HAP-1 (cell line): ENCODE measurements around the gene CEP68.

ENCODE experiments used
- DNase-seq, 2 experiments: peaks; one replicate each; pipeline ENCODE4 v3.0.0-alpha.2; 2016 to 2020; ENCODE audit warnings: low spot score in 2 of 2
- H3K27me3 ChIP-seq: fragments of 250-450 bp; sonication (Bioruptor Pico); 2 replicates; pipeline ENCODE4 v1.5.1; 2020; ENCODE audit warnings: low read depth, mild to moderate bottlenecking, moderate library complexity
- H3K36me3 ChIP-seq: fragments of 250-450 bp; sonication (Bioruptor Pico); replicated peaks from 2 replicates; pipeline ENCODE4 v1.5.1; 2020; ENCODE audit warnings: mild to moderate bottlenecking
- H3K4me1 ChIP-seq: fragments of 250-450 bp; sonication (Bioruptor Pico); 2 replicates; pipeline ENCODE4 v1.5.1; 2020; ENCODE audit warnings: mild to moderate bottlenecking
- H3K4me3 ChIP-seq: fragments of 250-450 bp; sonication (Bioruptor Pico); 2 replicates; pipeline ENCODE4 v1.5.1; 2020; ENCODE audit warnings: mild to moderate bottlenecking, moderate library complexity
- H3K9me3 ChIP-seq: fragments of 250-450 bp; sonication (Bioruptor Pico); 2 replicates; pipeline ENCODE4 v1.5.1; 2020; ENCODE audit warnings: mild to moderate bottlenecking, moderate library complexity
- in situ Hi-C: fragments of 300-500 bp; cut with MboI; formaldehyde crosslinking; loops from 3 replicates; pipeline ENCODE4 v1.14.3; 2020; ENCODE audit warnings: low sequenced_read_pairs, inconsistent platforms, mixed read lengths

The CEP68 gene

GRCh38 chr2:65037178-65037577 is 19.0 kb upstream of the CEP68 start:
- H3K4me3 ChIP-seq, result no peak overlapping the region
- H3K36me3 ChIP-seq, result no peaks in the 10 kb centered on the region
- H3K9me3 ChIP-seq, result no peaks in the 10 kb centered on the region
- peaks cover 4% of the 10 kb centered on the region for H3K4me1 ChIP-seq
- DNase-seq, result no peak
- in situ Hi-C loops, result loop anchor here (5.0 to 25.0 kb wide), 2 partner anchors 120 to 450 kb away; no protein-coding TSS in a partner anchor
- no peaks in the 10 kb centered on the region for H3K27me3 ChIP-seq

- in situ Hi-C loops, result loop anchor here (5.0 to 25.0 kb wide), 2 partner anchors 122 to 452 kb away; no protein-coding TSS in a partner anchor
- no peaks in the 10 kb centered on the region for H3K9me3 ChIP-seq
- no peaks in the 10 kb centered on the region for H3K4me1 ChIP-seq
- no peaks in the 10 kb centered on the region for H3K36me3 ChIP-seq
- DNase-seq, result no peak
- no peaks in the 10 kb centered on the region for H3K27me3 ChIP-seq
- H3K4me3 ChIP-seq, result no peak overlapping the region
Measured at GRCh38 chr2:65039640-65040039, 16.6 kb upstream of the CEP68 start.

GRCh38 chr2:65040400-65041261 is 15.6 kb upstream of the CEP68 start:
- peak; percentile 78 to 86 for DNase-seq
- no peaks in the 10 kb centered on the region for H3K4me1 ChIP-seq
- H3K9me3 ChIP-seq, result no peaks in the 10 kb centered on the region
- no peaks in the 10 kb centered on the region for H3K27me3 ChIP-seq
- H3K36me3 ChIP-seq, result no peaks in the 10 kb centered on the region
- in situ Hi-C loops, result loop anchor here (25.0 kb wide), 1 partner anchor 453 kb away; no protein-coding TSS in a partner anchor
- H3K4me3 ChIP-seq, result no peak overlapping the region

GRCh38 chr2:65043001-65043400 is 13.2 kb upstream of the CEP68 start:
- in situ Hi-C loops, result loop anchor here (25.0 kb wide), 1 partner anchor 456 kb away; no protein-coding TSS in a partner anchor
- H3K4me3 ChIP-seq, result no peak overlapping the region
- H3K4me1 ChIP-seq, result no peaks in the 10 kb centered on the region
- H3K36me3 ChIP-seq, result no peaks in the 10 kb centered on the region
- no peaks in the 10 kb centered on the region for H3K27me3 ChIP-seq
- DNase-seq, result no peak
- H3K9me3 ChIP-seq, result no peaks in the 10 kb centered on the region

GRCh38 chr2:65044097-65044735 is 12.0 kb upstream of the CEP68 start:
- Histone ChIP-seq H3K4me3 (no peak overlapping the region), H3K9me3 (no peaks in the 10 kb centered on the region), H3K27me3 (no peaks in the 10 kb centered on the region), H3K4me1 (no peaks in the 10 kb centered on the region), H3K36me3 (no peaks in the 10 kb centered on the region)
- DNase-seq, result no peak
- in situ Hi-C loops, result loop anchor here (25.0 kb wide), 1 partner anchor 457 kb away; no protein-coding TSS in a partner anchor

- Histone ChIP-seq H3K4me3 (no peak overlapping the region), H3K9me3 (no peaks in the 10 kb centered on the region), H3K36me3 (no peaks in the 10 kb centered on the region), H3K27me3 (no peaks in the 10 kb centered on the region), H3K4me1 (no peaks in the 10 kb centered on the region)
- in situ Hi-C loops, result loop anchor here (25.0 kb wide), 1 partner anchor 458 kb away; no protein-coding TSS in a partner anchor
- no peak for DNase-seq
Measured at GRCh38 chr2:65045651-65046050, 10.6 kb upstream of the CEP68 start.

GRCh38 chr2:65046633-65047407 is 9.4 kb upstream of the CEP68 start:
- Histone ChIP-seq H3K9me3 (no peaks in the 10 kb centered on the region), H3K4me3 (no peak overlapping the region), H3K27me3 (no peaks in the 10 kb centered on the region), H3K4me1 (no peaks in the 10 kb centered on the region), H3K36me3 (no peaks in the 10 kb centered on the region)
- DNase-seq, result no peak
- in situ Hi-C loops, result loop anchor here (25.0 kb wide), 1 partner anchor 460 kb away; no protein-coding TSS in a partner anchor

GRCh38 chr2:65049010-65049639 is 7.1 kb upstream of the CEP68 start:
- H3K4me1 ChIP-seq, result no peaks in the 10 kb centered on the region
- no peaks in the 10 kb centered on the region for H3K27me3 ChIP-seq
- no peaks in the 10 kb centered on the region for H3K36me3 ChIP-seq
- in situ Hi-C loops, result loop anchor here (25.0 kb wide), 1 partner anchor 462 kb away; no protein-coding TSS in a partner anchor
- H3K9me3 ChIP-seq, result no peaks in the 10 kb centered on the region
- H3K4me3 ChIP-seq, result no peak overlapping the region
- DNase-seq, result no peak

GRCh38 chr2:65050931-65051330 is 5.3 kb upstream of the CEP68 start:
- H3K4me1 ChIP-seq, result no peaks in the 10 kb centered on the region
- no peaks in the 10 kb centered on the region for H3K9me3 ChIP-seq
- H3K4me3 ChIP-seq, result no peak overlapping the region
- no peak for DNase-seq
- in situ Hi-C loops, result loop anchor here (10.0 kb wide), 1 partner anchor 514 kb away; no protein-coding TSS in a partner anchor
- H3K36me3 ChIP-seq, result no peaks in the 10 kb centered on the region
- no peaks in the 10 kb centered on the region for H3K27me3 ChIP-seq

GRCh38 chr2:65053199-65053598 is 3.0 kb upstream of the CEP68 start:
- no peak for DNase-seq
- no peaks in the 10 kb centered on the region for H3K4me1 ChIP-seq
- H3K27me3 ChIP-seq, result no peaks in the 10 kb centered on the region
- in situ Hi-C loops, result loop anchor here (10.0 kb wide), 1 partner anchor 512 kb away; no protein-coding TSS in a partner anchor
- no peaks in the 10 kb centered on the region for H3K36me3 ChIP-seq
- no peak overlapping the region for H3K4me3 ChIP-seq
- no peaks in the 10 kb centered on the region for H3K9me3 ChIP-seq

GRCh38 chr2:65054749-65055421 is 1.3 kb upstream of the CEP68 start:
- Histone ChIP-seq H3K27me3 (no peaks in the 10 kb centered on the region), H3K4me3 (no peak overlapping the region; the same call in 1 of the 2 replicates), H3K4me1 (peaks cover 8% of the 10 kb centered on the region), H3K9me3 (no peaks in the 10 kb centered on the region), H3K36me3 (no peaks in the 10 kb centered on the region)
- in situ Hi-C loops, result loop anchor here (10.0 kb wide), 1 partner anchor 510 kb away; no protein-coding TSS in a partner anchor
- DNase-seq, result no peak

- peak overlapping the region; percentile 72 for H3K4me3 ChIP-seq
- H3K27me3 ChIP-seq, result no peaks in the 10 kb centered on the region
- H3K4me1 ChIP-seq, result peaks cover 8% of the 10 kb centered on the region
- in situ Hi-C loops, result loop anchor here (10.0 kb wide), 1 partner anchor 509 kb away; no protein-coding TSS in a partner anchor
- no peaks in the 10 kb centered on the region for H3K9me3 ChIP-seq
- DNase-seq, result no peak
- no peaks in the 10 kb centered on the region for H3K36me3 ChIP-seq
Measured at GRCh38 chr2:65055422-65056214, 598 bp upstream of the CEP68 start.
